GM08714 (cell line): ENCODE measurements around the gene ACRBP.

Experiments
- H3K4me3 ChIP-seq: fragments of 200-500 bp; sonication (Bioruptor generic); 2 replicates; pipeline ENCODE4 v1.5.1; 2014; ENCODE audit warnings: mild to moderate bottlenecking, low read length, inconsistent platforms
- ZNF274 ChIP-seq: IDR thresholded peaks from 2 replicates; pipeline ENCODE4 v1.6.1; 2012; ENCODE audit warnings: mild to moderate bottlenecking, low read depth, low read length

The ACRBP gene

GRCh38 chr12:6638305-6638704 lies 8.9 kb downstream of the ACRBP start:
- no peak overlapping the region for H3K4me3 ChIP-seq
- TF ChIP-seq ZNF274 = no peak

DNA sequence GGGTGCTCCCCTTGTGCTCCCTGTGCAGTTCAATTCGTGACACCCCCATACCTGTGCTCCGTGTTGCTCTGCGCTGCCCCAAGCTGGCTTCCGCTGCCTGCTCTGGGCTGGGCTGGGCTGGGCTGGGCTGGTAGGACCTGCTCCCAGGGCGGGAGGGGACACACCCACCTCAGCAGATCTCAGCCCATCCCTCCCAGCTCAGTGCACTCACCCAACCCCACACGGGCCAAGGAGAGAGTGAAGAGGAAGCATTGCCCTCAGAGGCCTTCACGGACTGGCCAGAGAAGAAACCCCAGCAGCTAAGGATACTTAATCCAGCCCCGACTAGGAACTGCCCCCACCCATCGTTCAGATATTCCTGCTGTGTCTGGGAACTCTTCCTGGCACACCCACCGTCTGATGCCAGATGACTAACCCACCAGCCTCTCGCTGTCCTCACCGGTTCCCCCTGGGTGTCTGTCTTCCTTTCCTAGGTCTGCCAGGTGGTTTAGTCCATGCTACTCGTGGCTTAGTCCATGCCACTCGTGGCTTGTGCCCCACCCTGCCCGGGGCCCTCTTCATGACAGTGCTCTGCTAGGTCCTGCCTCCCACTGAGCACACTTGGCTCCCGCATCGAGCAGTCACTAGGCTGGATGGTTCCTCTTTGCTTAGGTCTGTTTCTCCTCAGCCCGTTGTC lies 11.2 kb downstream of the ACRBP start, which contains the start of gene LPAR5:
TSS of gene LPAR5 (minus strand) at position 104 of the 676 bp plus-strand sequence. CDS start 14,711 bp downstream, outside the sequence.
- H3K4me3 ChIP-seq = peak within 1 kb of the TSS; percentile 5; the same call in 1 of the 2 replicates
- TF ChIP-seq ZNF274 = no peak

DNA sequence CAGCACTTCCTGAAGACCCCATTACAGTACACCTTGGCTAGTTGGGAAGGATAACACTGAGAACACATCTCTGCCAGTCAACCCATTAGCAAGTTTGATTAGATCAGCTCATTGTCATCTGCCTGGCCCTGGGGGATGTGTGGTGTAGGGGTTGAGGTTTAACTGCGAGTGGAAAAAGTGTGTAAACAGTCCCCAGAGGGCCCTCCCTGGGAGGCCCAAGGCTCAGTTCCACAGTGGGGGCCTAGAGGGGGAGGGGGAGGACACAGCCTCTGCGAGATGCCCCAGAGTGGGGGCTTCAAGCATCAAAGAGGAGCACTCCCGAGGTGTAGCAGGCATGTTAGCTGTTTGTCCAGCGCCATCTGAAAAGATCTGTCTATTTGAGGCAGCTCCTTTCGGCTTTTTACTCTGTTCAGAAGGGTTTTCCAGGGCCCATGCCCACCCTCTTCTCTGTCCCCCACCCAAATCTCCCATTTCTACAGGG lies 11.8 kb downstream of the ACRBP start:
- no peak for TF ChIP-seq ZNF274
- peak overlapping the region; percentile 5; the same call in 1 of the 2 replicates for H3K4me3 ChIP-seq

GRCh38 chr12:6632026-6632983 lies 14.9 kb downstream of the ACRBP start:
- no peak for TF ChIP-seq ZNF274
- peak overlapping the region; percentile 1; the same call in 1 of the 2 replicates for H3K4me3 ChIP-seq

DNA sequence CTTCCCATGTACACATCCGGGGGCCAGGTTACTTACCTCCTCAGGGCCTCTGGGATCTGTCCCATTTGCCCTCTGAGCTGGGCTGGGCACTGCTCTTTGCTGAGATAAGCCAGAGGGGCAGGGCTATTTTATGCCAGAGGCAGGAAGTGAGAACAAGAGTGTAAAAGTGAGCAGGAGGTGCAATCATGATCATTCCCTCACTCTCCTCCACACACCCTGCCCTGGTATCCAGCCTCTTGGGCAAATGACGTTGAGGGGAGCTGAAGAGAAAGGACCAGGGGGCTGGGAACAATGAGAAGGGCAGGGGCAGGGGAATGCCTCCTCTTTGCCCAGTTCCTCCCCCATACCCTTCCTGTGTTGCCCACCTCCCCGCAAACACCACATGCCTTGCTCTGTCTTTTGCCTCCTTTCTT lies 15.7 kb downstream of the ACRBP start:
- no peak for TF ChIP-seq ZNF274
- H3K4me3 ChIP-seq = peak overlapping the region; percentile 27; the same call in 1 of the 2 replicates

DNA sequence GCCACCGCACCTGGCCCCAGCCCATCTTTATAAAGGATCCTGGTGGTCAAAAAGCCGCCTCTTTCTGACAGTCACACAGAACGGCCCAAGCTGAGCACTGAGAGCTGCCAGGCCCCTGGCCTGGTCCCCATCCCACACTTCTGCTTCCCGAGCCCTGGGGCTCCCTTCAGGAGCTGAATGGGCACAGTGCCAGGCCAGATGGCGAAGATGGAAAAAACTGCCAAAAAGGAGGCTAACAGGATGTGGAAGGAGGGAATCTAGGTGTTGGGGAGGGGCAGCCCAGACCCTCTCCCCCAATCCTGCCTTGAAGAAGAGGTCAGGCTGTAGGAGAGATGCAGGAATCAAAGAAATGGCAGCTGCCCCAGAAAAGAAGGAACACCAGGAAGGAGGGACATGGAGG lies 16.5 kb downstream of the ACRBP start:
- TF ChIP-seq ZNF274 = no peak
- H3K4me3 ChIP-seq = no peak overlapping the region; the same call in 1 of the 2 replicates

GRCh38 chr12:6627616-6628015 lies 19.6 kb downstream of the ACRBP start:
- TF ChIP-seq ZNF274 = no peak
- H3K4me3 ChIP-seq = peak overlapping the region; percentile 29; the same call in 1 of the 2 replicates

DNA sequence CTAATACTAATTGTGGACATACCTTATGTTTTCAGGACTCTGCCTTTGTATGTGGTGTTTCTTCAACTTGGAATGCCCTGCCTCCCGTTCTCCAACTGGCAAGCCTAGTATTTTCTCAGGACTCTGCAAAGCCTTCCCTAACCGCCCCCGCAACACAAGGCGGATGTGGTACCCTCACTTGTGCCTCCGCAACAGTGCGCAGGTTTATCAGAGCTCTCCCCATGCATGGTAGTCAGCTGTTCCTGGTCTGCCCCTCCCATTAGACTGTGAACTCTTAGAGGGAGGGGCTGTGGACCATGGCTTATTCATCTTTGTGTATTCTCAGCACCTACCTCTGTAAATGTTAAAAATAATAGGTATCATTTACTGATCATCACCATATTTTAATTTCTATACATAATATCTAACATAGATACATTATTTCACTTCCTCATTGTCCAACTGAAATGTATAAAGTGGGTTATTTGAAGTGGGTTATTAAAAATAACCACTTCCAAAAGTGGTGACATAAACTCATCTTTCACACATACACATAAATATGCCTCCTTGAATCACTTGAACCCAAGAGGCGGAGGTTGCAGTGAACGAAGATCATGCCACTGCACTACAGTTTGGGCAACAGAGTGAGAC lies 20.5 kb downstream of the ACRBP start:
- TF ChIP-seq ZNF274 = no peak
- H3K4me3 ChIP-seq = peak overlapping the region; percentile 29; the same call in 1 of the 2 replicates

GRCh38 chr12:6620885-6621274 lies 26.4 kb downstream of the ACRBP start:
- no peak overlapping the region for H3K4me3 ChIP-seq
- no peak for TF ChIP-seq ZNF274

- H3K4me3 ChIP-seq = no peak overlapping the region
- TF ChIP-seq ZNF274 = no peak
Observed at GRCh38 chr12:6620137-6620884, 26.9 kb downstream of the ACRBP start.

DNA sequence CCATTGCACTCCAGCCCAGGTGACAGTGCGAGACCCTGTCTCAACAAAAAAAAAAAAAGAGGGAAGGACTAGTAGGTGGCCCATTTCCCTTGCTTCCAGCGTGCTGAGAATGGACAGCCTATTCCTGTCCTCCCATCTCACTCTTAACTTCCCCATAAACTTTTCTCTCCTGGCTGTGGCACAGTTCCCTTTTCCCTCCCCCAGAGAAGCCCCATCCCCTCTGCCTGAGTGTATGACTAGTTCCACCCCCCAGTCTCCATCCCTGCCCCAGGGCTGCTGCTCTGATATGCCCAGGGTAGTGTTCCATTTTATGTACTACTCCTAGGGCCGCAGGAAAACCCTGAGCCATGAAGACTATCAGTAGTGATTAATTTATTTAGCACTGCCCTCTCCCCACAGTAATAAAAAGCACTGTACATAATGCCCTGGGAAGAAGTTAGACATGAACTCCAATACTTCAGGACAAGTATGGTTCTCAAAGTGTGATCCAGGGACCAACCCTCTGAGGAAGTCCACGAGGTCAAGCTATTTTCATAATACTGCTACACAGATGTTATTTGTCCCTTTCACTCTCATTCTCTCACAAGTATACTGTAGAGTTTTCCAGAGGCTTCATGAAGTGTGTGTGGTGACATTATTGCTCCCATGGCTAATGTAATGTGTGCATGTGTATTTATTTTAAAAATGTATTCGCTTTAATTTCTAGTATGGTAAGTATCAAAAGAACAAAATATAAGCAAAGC lies 28.6 kb downstream of the ACRBP start:
- no peak for TF ChIP-seq ZNF274
- no peak overlapping the region for H3K4me3 ChIP-seq

GRCh38 chr12:6615802-6616201 lies 31.4 kb downstream of the ACRBP start:
- TF ChIP-seq ZNF274 = no peak
- H3K4me3 ChIP-seq = no peak overlapping the region

GRCh38 chr12:6614513-6615172 lies 32.6 kb downstream of the ACRBP start:
- H3K4me3 ChIP-seq = no peak overlapping the region
- TF ChIP-seq ZNF274 = no peak
